B cell (primary cell): ENCODE measurements around the gene CCDC110. TPM values are rescaled to one million over a fixed set of nuclear protein-coding genes. Genes with fewer than 3 reads are reported as not detected.

Experiments used
- ATAC-seq: fragments of 200-7000 bp; cut with Tn5 transposase; one replicate; pipeline ENCODE4 v1.10.0; 2021; ENCODE audit warnings: low read depth, mild to moderate bottlenecking, moderate number of reproducible peaks, moderate library complexity
- CTCF ChIA-PET: fragments of 350-600 bp; sonication (Branson Sonifier 250); formaldehyde crosslinking; loops from one replicate; lab custom pipeline; 2021; ENCODE audit warnings: antibody characterized with exemption, inconsistent platforms; lab: Charles Lee
- POLR2A ChIA-PET: fragments of 350-600 bp; sonication (Branson Sonifier 250); formaldehyde crosslinking; loops from one replicate; lab custom pipeline; 2021; ENCODE audit warnings: antibody characterized with exemption; lab: Charles Lee
- DNase-seq: peaks from one replicate; pipeline ENCODE4 v3.0.0; 2013
- H2AFZ ChIP-seq: 2 replicates; pipeline ENCODE4 v1.6.1; 2012; ENCODE audit warnings: mild to moderate bottlenecking, low read depth, low read length; ENCODE audit not compliant: insufficient read depth, poor library complexity, severe bottlenecking
- H3K27ac ChIP-seq, 2 donors: 1 replicate in 1 of 2; 2 replicates in 1 of 2; pipeline ENCODE4 v1.5.1; 2012 to 2013; ENCODE audit warnings: low read length in 2 of 2, mild to moderate bottlenecking in 2 of 2, moderate library complexity in 1 of 2
- H3K27me3 ChIP-seq, 4 experiments: fragments of 200-600 bp in 1 of 4; sonication (generic) in 1 of 4; replicated peaks in 1 of 4; 1 replicate in 2 of 4; 2 replicates in 2 of 4; pipeline versions ENCODE4 v1.6.1 to v1.7.0; 2013 to 2016; ENCODE audit warnings: low read length in 3 of 4, mild to moderate bottlenecking in 2 of 4, mixed read lengths in 1 of 4, moderate library complexity in 1 of 4; ENCODE audit not compliant: insufficient read depth in 4 of 4, control insufficient read depth in 3 of 4; ENCODE audit errors: control extremely low read depth in 1 of 4
- H3K36me3 ChIP-seq, 2 experiments: replicated peaks in 1 of 2; 1 replicate in 1 of 2; 2 replicates in 1 of 2; pipeline versions ENCODE4 v1.6.1 to v1.7.1; 2013; ENCODE audit warnings: low read length in 1 of 2; ENCODE audit not compliant: insufficient read depth in 2 of 2, control insufficient read depth in 1 of 2; ENCODE audit errors: control extremely low read depth in 1 of 2, extremely low read depth in 1 of 2
- H3K4me1 ChIP-seq, 2 donors: fragments of 200-600 bp in 1 of 2; sonication (generic) in 1 of 2; 1 replicate in 1 of 2; 2 replicates in 1 of 2; pipeline versions ENCODE4 v1.5.1 to v1.6.1; 2013 to 2017; ENCODE audit warnings: low read length in 2 of 2; ENCODE audit not compliant: control insufficient read depth in 2 of 2, insufficient read depth in 2 of 2
- H3K4me2 ChIP-seq: replicated peaks from 2 replicates; pipeline ENCODE3; 2012; ENCODE audit warnings: mild to moderate bottlenecking, low read depth, low read length; ENCODE audit not compliant: poor library complexity, severe bottlenecking
- H3K4me3 ChIP-seq, 5 experiments: fragments of 200-600 bp in 1 of 5; sonication (generic) in 1 of 5; 1 replicate in 3 of 5; 2 replicates in 2 of 5; pipeline versions ENCODE4 v1.5.1 to v1.7.0; 2011 to 2016; ENCODE audit warnings: low read length in 4 of 5, mild to moderate bottlenecking in 4 of 5, low read depth in 2 of 5, control low read depth in 1 of 5, moderate library complexity in 1 of 5; ENCODE audit not compliant: insufficient read depth in 1 of 5; ENCODE audit errors: control extremely low read depth in 1 of 5, extremely low read depth in 1 of 5
- H3K79me2 ChIP-seq: fragments of 200-600 bp; sonication (generic); one replicate; pipeline ENCODE4 v1.6.0; 2016; ENCODE audit warnings: low read length; ENCODE audit not compliant: control insufficient read depth, insufficient read depth
- H3K9ac ChIP-seq: fragments of 200-600 bp; sonication (generic); 2 replicates; pipeline ENCODE4 v1.6.1; 2017; ENCODE audit warnings: mild to moderate bottlenecking, low read length, moderate library complexity
- H3K9me3 ChIP-seq, 3 donors: one replicate each; pipeline versions ENCODE4 v1.6.1 to v1.7.1; 2013; ENCODE audit warnings: low read length in 2 of 3; ENCODE audit not compliant: control insufficient read depth in 2 of 3, insufficient read depth in 1 of 3; ENCODE audit errors: control extremely low read depth in 1 of 3
- H4K20me1 ChIP-seq: 2 replicates; pipeline ENCODE4 v1.6.0; 2012; ENCODE audit warnings: mild to moderate bottlenecking, low read length; ENCODE audit not compliant: insufficient read depth, control insufficient read depth, poor library complexity, severe bottlenecking
- H3K27ac Mint-ChIP-seq: one replicate; pipeline ENCODE4 v1.8.0; 2021; ENCODE audit warnings: mixed read lengths
- H3K27me3 Mint-ChIP-seq: one replicate; pipeline ENCODE4 v1.8.0; 2021; ENCODE audit warnings: mixed read lengths
- H3K4me1 Mint-ChIP-seq: one replicate; pipeline ENCODE4 v1.8.0; 2021; ENCODE audit warnings: mixed read lengths
- H3K4me3 Mint-ChIP-seq: one replicate; pipeline ENCODE4 v1.8.0; 2021; ENCODE audit warnings: mixed read lengths
- H3K9me3 Mint-ChIP-seq: one replicate; pipeline ENCODE4 v1.8.0; 2022; ENCODE audit warnings: mixed read lengths; ENCODE audit not compliant: insufficient read depth
- CTCF ChIP-seq: fragments of 200-600 bp; IDR thresholded peaks from one replicate; pipeline ENCODE4 v1.8.0; 2022; ENCODE audit warnings: antibody characterized with exemption, mild to moderate bottlenecking
- EZH2 ChIP-seq: IDR thresholded peaks from 2 replicates; pipeline ENCODE4 v1.6.1; 2012; ENCODE audit warnings: borderline replicate concordance, low read depth, mild to moderate bottlenecking, moderate library complexity, low read length; ENCODE audit not compliant: insufficient read depth, poor library complexity, severe bottlenecking
- WGBS: methylation state at CpG from one replicate; pipeline ENCODE4 v1.1.5; 2013; ENCODE audit warnings: missing lambda C conversion rate; ENCODE audit not compliant: insufficient coverage; 5-methylcytosine and 5-hydroxymethylcytosine counted together
- intact Hi-C: fragments of 100-400 bp; cut with micrococcal nuclease; formaldehyde crosslinking; loops from one replicate; pipeline ENCODE4 v1.10.0; 2022
- polyA plus RNA-seq: library from polyadenylated mRNA; depleted of rRNA; stranded (reverse); fragments of >200 nt; gene quantifications from 2 replicates; pipeline ENCODE4 v1.2.3, GENCODE V29; 2012
- total RNA-seq, 2 donors: library from RNA; stranded (reverse); fragments of 120-200 nt in 1 of 2; gene quantifications; 1 replicate in 1 of 2; 2 replicates in 1 of 2; pipeline versions ENCODE4 v1.2.3 to v1.2.4, GENCODE V29; 2013 to 2022

The CCDC110 gene
- total and polyA plus RNA-seq, 2 donors (not counting 1 experiment from before 2014, with no cell fraction given): 0.04 to 2.3 TPM

GRCh38 chr4:185404031-185404430, 67.5 kb downstream of the CCDC110 start:
- Histone ChIP-seq H2AFZ (no peak overlapping the region), H3K27me3 (no peaks in the 10 kb centered on the region), H3K4me3 (no peak overlapping the region), H3K9me3 (no peaks in the 10 kb centered on the region), H3K4me1 (no peaks in the 10 kb centered on the region), H3K27ac (no peak overlapping the region), H4K20me1 (no peaks in the 10 kb centered on the region), H3K9ac (no peak overlapping the region), H3K4me2 (no peak overlapping the region), H3K36me3 (peaks cover 0 to 33% of the 10 kb centered on the region in 2 experiments), H3K79me2 (no peaks in the 10 kb centered on the region)
- DNase-seq: no peak
- H3K9me3 Mint-ChIP-seq: no peaks in the 10 kb centered on the region
- CTCF ChIA-PET: interaction anchor here (0.6 kb wide), 1 partner anchor 977 kb away, joined by 6 read pairs; no protein-coding TSS in a partner anchor
- POLR2A ChIA-PET: no interaction called here
- no peak overlapping the region for H3K27ac Mint-ChIP-seq
- intact Hi-C loops: no loop called here
- H3K27me3 Mint-ChIP-seq: no peaks in the 10 kb centered on the region
- no peak overlapping the region for H3K4me3 Mint-ChIP-seq
- peaks cover 4% of the 10 kb centered on the region for H3K4me1 Mint-ChIP-seq
- no peak for TF ChIP-seq EZH2
- no peak for TF ChIP-seq CTCF
- WGBS: 96% methylated on average over 4 of the region's 4 CpGs
- no peak for ATAC-seq

- intact Hi-C loops: loop anchor here (5.0 to 10.0 kb wide), 4 partner anchors 572 to 1892 kb away; partner anchors contain the start of genes ACSL1, CYP4V2 and ING2
- H3K27me3 ChIP-seq: no peaks in the 10 kb centered on the region
- H4K20me1 ChIP-seq: no peaks in the 10 kb centered on the region
- DNase-seq (no peak), ATAC-seq (no peak)
- no peak overlapping the region for H3K4me2 ChIP-seq
- peaks cover 0 to 13% of the 10 kb centered on the region in 2 experiments for H3K36me3 ChIP-seq
- no peak for TF ChIP-seq EZH2
- no peak for TF ChIP-seq CTCF
- H2AFZ ChIP-seq: no peak overlapping the region
- Mint-ChIP-seq H3K9me3 (no peaks in the 10 kb centered on the region), H3K27ac (no peak overlapping the region), H3K4me3 (no peak overlapping the region), H3K27me3 (no peaks in the 10 kb centered on the region), H3K4me1 (peaks cover 33% of the 10 kb centered on the region)
- ChIA-PET CTCF (interaction anchor here (0.6 to 1.7 kb wide), 2 partner anchors 26 to 176 kb away, joined by 3 to 6 read pairs; partner anchors contain the start of gene UFSP2), POLR2A (no interaction called here)
- H3K9me3 ChIP-seq: no peaks in the 10 kb centered on the region
- peaks cover 19% of the 10 kb centered on the region in 2 donors for H3K4me1 ChIP-seq
- H3K27ac ChIP-seq: no peak overlapping the region
- no peaks in the 10 kb centered on the region for H3K79me2 ChIP-seq
- no peak overlapping the region for H3K4me3 ChIP-seq
- no peak overlapping the region for H3K9ac ChIP-seq
- WGBS: no CpG with 5 or more reads among the region's 8 CpGs
Measured at GRCh38 chr4:185399466-185399865, 72.1 kb downstream of the CCDC110 start.
